ENCODE data around the gene OR2AE1.
A peak's percentile ranks its signal among the peaks of the same experiment; 100 is the strongest.

The OR2AE1 gene

GRCh38 chr7:99835189-99835588, 41.6 kb downstream of the OR2AE1 start:
- no peak overlapping the region for H3K27ac ChIP-seq (ENCODE audit: low read depth, low read length, severe bottlenecking)
- H3K4me3 ChIP-seq (ENCODE audit: extremely low read depth, insufficient read depth, low read length, poor library complexity, severe bottlenecking): no peak overlapping the region
- no peaks in the 10 kb centered on the region for H3K4me1 ChIP-seq (ENCODE audit: control insufficient read depth, insufficient read depth, low read length, poor library complexity, severe bottlenecking)
- H3K9me3 ChIP-seq (ENCODE audit: control insufficient read depth, low read length): no peaks in the 10 kb centered on the region
- 95 to 100% methylated on average over 1 to 3 of the region's 4 CpGs for WGBS, 2 experiments (ENCODE audit: insufficient coverage in 2 of 2)
- H3K36me3 ChIP-seq (ENCODE audit: control insufficient read depth, insufficient read depth, low read length): no peaks in the 10 kb centered on the region

- H3K9me3 ChIP-seq (ENCODE audit: control insufficient read depth, low read length): no peaks in the 10 kb centered on the region
- no peak overlapping the region for H3K4me3 ChIP-seq (ENCODE audit: extremely low read depth, insufficient read depth, low read length, poor library complexity, severe bottlenecking)
- no CpG with 5 or more reads among the region's 2 CpGs for WGBS, 2 experiments (ENCODE audit: insufficient coverage in 2 of 2)
- no peak overlapping the region for H3K27ac ChIP-seq (ENCODE audit: low read depth, low read length, severe bottlenecking)
- H3K4me1 ChIP-seq (ENCODE audit: control insufficient read depth, insufficient read depth, low read length, poor library complexity, severe bottlenecking): no peaks in the 10 kb centered on the region
- no peaks in the 10 kb centered on the region for H3K36me3 ChIP-seq (ENCODE audit: control insufficient read depth, insufficient read depth, low read length)
Observed at GRCh38 chr7:99834382-99834781, 42.5 kb downstream of the OR2AE1 start.

GRCh38 chr7:99833289-99833877, 43.5 kb downstream of the OR2AE1 start:
- H3K9me3 ChIP-seq (ENCODE audit: control insufficient read depth, low read length): no peaks in the 10 kb centered on the region
- H3K4me1 ChIP-seq (ENCODE audit: control insufficient read depth, insufficient read depth, low read length, poor library complexity, severe bottlenecking): no peaks in the 10 kb centered on the region
- WGBS, 2 experiments (ENCODE audit: insufficient coverage in 2 of 2): 86 to 93% methylated on average over 1 to 6 of the region's 8 CpGs
- H3K4me3 ChIP-seq (ENCODE audit: extremely low read depth, insufficient read depth, low read length, poor library complexity, severe bottlenecking): no peak overlapping the region
- no peaks in the 10 kb centered on the region for H3K36me3 ChIP-seq (ENCODE audit: control insufficient read depth, insufficient read depth, low read length)
- H3K27ac ChIP-seq (ENCODE audit: low read depth, low read length, severe bottlenecking): peak overlapping the region; percentile 13

- Histone ChIP-seq H3K9me3 (ENCODE audit: control insufficient read depth, low read length) (no peaks in the 10 kb centered on the region), H3K4me1 (ENCODE audit: control insufficient read depth, insufficient read depth, low read length, poor library complexity, severe bottlenecking) (no peaks in the 10 kb centered on the region), H3K4me3 (ENCODE audit: extremely low read depth, insufficient read depth, low read length, poor library complexity, severe bottlenecking) (no peak overlapping the region), H3K36me3 (ENCODE audit: control insufficient read depth, insufficient read depth, low read length) (no peaks in the 10 kb centered on the region), H3K27ac (ENCODE audit: low read depth, low read length, severe bottlenecking) (no peak overlapping the region)
Observed at GRCh38 chr7:99831595-99831994, 45.2 kb downstream of the OR2AE1 start.

- no CpG with 5 or more reads among the region's 1 CpG for WGBS, 2 experiments (ENCODE audit: insufficient coverage in 2 of 2)
- H3K27ac ChIP-seq (ENCODE audit: low read depth, low read length, severe bottlenecking): no peak overlapping the region
Observed at GRCh38 chr7:99829524-99830160, 47.2 kb downstream of the OR2AE1 start.

GRCh38 chr7:99828811-99829210, 48.0 kb downstream of the OR2AE1 start:
- no peaks in the 10 kb centered on the region for H3K4me1 ChIP-seq (ENCODE audit: control insufficient read depth, insufficient read depth, low read length, poor library complexity, severe bottlenecking)
- H3K4me3 ChIP-seq (ENCODE audit: extremely low read depth, insufficient read depth, low read length, poor library complexity, severe bottlenecking): no peak overlapping the region
- H3K27ac ChIP-seq (ENCODE audit: low read depth, low read length, severe bottlenecking): no peak overlapping the region
- H3K9me3 ChIP-seq (ENCODE audit: control insufficient read depth, low read length): no peaks in the 10 kb centered on the region
- no peaks in the 10 kb centered on the region for H3K36me3 ChIP-seq (ENCODE audit: control insufficient read depth, insufficient read depth, low read length)

More at GRCh38 chr7:99829524-99830160, 47.2 kb downstream of the OR2AE1 start:
- no peaks in the 10 kb centered on the region for H3K9me3 ChIP-seq (ENCODE audit: control insufficient read depth, low read length)
- no peaks in the 10 kb centered on the region for H3K36me3 ChIP-seq (ENCODE audit: control insufficient read depth, insufficient read depth, low read length)
- H3K4me3 ChIP-seq (ENCODE audit: extremely low read depth, insufficient read depth, low read length, poor library complexity, severe bottlenecking): no peak overlapping the region
- H3K4me1 ChIP-seq (ENCODE audit: control insufficient read depth, insufficient read depth, low read length, poor library complexity, severe bottlenecking): no peaks in the 10 kb centered on the region

GRCh38 chr7:99827040-99827778, 49.6 kb downstream of the OR2AE1 start:
- Histone ChIP-seq H3K27ac (ENCODE audit: low read depth, low read length, severe bottlenecking) (no peak overlapping the region), H3K4me1 (ENCODE audit: control insufficient read depth, insufficient read depth, low read length, poor library complexity, severe bottlenecking) (no peaks in the 10 kb centered on the region), H3K36me3 (ENCODE audit: control insufficient read depth, insufficient read depth, low read length) (no peaks in the 10 kb centered on the region), H3K4me3 (ENCODE audit: extremely low read depth, insufficient read depth, low read length, poor library complexity, severe bottlenecking) (no peak overlapping the region), H3K9me3 (ENCODE audit: control insufficient read depth, low read length) (no peaks in the 10 kb centered on the region)
- WGBS, 2 experiments (ENCODE audit: insufficient coverage in 2 of 2): 94 to 100% methylated on average over 1 to 2 of the region's 2 CpGs

Data from mesodermal cell (in vitro differentiated cells).